ENCODE measurements around the gene MLST8.
"Not testable (repeated sequence)": the region's sequence is repeated elsewhere in the genome, so short reads cannot be mapped to it uniquely, and the experiment has no call there.

MLST8 gene

DNA sequence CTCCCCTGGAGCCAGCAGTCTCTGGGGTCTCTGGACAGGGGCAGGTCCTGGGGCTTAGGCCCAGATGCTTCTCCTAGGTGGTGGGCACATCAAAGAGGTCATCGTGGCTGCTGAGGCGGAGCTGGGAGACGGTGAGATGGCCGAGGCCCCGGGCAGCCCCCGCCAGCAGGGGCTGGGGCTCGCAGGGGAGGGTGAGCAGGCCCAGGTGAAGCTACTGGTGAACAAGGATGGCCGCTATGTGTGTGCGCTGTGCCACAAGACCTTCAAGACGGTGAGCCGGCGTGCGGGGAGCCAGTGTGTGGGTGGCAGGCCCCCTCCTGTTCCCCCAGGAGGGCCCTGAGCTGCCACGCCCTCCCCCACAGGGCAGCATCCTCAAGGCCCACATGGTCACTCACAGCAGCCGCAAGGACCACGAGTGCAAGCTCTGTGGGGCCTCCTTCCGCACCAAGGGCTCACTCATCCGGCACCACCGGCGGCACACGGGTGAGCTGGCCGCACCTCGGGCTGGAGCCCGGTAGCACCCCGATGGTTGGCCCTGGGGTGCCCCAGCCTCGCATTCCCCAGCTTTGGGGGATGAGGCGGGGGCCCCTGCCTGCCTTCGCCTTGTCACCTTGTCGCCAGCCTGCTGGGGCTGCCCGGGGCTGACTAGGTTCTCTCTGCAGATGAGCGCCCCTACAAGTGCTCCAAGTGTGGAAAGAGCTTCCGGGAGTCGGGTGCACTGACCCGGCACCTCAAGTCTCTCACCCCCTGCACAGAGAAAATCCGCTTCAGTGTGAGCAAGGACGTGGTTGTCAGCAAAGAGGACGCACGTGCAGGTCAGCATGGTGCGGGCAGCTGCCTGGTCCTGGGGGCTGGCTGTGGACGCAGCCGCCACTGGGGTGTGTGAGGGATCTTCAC, 27.1 kb downstream of the MLST8 start:
- no peak for DNase-seq

DNA sequence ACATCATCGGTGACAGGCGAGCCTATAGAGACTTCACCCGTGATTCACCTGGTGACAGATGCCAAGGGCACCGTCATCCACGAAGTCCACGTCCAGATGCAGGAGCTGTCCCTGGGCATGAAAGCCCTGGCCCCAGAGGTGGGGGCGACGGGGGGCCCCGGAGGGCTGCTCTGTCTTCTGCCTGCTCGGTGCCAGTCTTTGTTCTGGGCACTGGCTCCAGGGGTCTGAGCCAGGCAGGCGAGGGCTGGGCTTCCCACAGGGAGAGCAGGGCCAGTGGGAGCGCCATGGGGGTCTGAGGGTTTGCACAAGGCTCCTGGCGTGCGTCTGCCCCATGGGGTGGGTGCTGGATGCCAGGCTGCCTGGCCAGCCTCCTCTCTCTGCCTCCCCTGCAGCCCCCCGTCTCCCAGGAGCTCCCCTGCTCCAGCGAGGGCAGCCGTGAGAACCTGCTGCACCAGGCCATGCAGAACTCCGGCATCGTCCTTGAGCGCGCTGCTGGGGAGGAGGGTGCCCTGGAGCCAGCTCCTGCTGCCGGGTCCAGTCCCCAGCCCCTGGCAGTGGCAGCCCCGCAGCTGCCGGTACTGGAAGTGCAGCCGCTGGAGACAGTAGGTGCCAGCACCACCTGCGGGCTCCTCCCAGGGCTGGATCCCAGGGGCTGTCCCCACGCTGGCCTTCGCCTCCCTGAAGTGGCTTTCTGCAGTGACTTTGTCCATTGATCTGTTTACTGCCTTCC, 28.0 kb downstream of the MLST8 start:
- DNase-seq = no peak

DNA sequence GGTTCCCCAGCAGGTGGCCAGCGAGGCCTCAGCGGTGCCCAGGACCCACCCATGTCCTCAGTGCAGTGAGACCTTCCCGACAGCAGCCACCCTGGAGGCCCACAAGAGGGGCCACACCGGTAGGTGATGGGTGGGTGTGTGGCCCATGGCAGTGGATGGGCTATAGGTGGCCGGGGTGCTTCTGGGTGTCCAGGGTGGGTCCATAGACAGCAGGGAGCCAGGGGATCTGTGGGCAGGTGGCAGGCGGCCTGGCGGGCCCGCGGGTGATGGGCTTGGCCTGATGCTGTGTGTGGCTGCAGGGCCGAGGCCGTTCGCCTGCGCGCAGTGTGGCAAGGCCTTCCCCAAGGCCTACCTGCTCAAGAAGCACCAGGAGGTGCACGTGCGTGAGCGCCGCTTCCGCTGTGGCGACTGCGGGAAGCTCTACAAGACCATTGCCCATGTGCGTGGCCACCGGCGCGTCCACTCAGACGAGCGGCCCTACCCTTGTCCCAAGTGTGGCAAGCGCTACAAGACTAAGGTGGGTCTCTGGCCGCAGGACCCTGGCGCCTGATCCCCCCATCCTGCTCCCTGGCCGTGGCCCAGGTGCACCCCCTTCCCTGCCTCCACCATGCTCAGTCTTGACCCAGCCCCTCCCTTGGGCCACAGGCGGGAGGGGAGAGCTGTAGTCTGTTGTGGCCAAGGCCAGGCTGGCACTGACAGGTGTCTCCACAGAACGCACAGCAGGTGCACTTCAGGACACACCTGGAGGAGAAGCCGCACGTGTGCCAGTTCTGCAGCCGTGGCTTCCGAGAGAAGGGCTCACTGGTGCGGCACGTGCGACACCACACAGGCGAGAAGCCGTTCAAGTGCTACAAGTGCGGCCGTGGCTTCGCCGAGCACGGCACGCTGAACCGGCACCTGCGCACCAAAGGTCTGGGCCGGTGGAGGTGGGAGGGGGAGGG, 28.9 kb downstream of the MLST8 start:
- peak; percentile 73 for DNase-seq

DNA sequence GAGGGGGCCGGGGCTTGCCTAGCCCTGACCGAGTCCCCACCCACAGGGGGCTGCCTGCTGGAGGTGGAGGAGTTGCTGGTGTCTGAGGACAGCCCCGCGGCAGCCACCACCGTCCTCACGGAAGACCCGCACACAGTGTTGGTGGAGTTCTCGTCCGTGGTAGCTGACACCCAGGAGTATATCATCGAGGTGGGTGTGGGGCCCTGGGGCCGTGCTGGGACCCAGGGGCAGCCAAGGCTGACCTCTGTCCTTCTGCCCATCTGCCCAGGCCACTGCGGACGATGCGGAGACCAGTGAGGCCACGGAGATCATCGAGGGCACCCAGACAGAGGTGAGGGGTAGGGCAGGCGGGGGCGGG, 29.5 kb downstream of the MLST8 start:
- DNase-seq = no peak

DNA sequence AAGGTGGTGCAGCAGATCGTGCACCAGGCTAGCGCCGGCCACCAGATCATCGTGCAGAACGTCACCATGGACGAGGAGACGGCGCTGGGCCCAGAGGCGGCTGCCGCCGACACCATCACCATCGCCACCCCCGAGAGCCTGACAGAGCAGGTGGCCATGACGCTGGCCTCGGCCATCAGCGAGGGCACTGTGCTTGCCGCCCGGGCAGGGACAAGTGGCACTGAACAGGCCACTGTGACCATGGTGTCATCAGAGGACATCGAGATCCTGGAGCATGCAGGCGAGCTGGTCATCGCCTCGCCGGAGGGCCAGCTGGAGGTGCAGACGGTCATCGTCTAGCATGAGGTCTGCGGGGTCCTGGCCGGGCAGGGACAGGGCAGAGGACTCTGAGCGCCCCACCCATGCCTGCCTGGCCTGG, 30.0 kb downstream of the MLST8 start:
- DNase-seq = no peak

DNA sequence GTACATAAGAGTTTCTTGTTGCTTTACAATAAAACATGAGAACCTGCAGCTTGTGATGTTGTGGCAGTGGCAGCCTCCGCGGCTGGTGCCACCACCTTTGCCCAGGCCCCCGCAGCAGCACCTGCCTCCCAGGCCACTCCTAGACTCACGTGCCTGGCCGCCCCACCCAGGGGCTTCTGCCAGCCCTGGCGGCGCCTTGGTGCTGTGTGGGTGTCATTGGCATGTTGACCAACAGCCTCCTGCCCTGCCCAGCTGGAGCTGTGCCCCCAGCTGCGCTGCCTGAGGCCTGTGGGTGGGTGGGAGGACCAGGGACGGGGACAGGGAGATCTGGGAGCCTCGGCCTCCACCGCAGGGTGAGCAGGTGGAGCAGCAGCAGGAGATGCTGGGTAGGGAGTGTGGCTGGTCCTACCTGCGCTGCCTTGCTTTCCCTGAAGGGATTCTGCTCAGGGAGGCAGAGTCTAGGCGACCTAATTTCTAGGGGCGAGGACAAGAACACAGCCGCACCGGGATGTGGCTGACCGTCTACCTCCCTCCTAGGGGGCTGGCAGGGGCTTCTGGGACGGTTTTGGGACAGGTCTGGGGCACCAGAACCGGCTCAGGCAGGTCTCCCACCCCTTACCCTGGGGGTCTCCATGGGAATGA, 30.6 kb downstream of the MLST8 start:
- no peak for DNase-seq

DNA sequence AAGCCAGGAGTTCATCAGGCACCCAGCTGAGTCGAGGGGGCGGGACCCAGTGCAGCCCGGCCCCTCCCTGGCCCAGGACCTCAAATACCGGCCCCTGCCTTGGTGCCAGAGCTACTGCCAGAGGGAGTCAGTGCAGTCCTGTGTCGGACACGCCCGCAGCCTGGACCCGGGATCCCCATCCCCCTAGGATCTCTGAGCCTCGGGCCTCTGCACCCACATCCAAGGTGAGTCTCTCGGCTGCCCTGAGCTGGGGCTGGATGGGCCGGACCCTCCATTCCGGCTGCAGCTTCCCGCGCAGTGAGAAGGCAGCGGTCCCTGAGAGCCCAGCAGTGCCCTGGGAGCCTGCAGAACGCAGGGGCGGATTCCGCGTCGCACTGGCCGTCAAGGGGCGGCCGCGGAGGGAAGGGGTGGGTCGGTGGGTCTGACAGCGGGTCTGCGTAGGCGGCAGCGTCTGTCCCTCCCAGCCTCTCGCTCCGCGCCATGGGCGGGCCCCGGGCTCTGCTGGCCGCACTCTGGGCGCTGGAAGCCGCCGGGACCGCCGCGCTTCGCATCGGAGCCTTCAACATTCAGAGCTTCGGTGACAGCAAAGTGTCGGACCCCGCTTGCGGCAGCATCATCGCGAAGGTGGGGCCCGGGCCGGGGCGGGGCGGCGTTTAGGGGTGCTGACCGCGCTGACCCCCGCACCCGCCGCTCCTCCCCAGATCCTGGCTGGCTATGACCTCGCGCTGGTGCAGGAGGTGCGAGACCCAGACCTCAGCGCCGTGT, 31.3 kb downstream of the MLST8 start, which contains the start of gene DNASE1L2:
DNASE1L2 (plus strand) TSS at position 108 of the 765 bp plus-strand sequence; CDS start at position 481, 373 bp downstream.
- no peak for DNase-seq

DNA sequence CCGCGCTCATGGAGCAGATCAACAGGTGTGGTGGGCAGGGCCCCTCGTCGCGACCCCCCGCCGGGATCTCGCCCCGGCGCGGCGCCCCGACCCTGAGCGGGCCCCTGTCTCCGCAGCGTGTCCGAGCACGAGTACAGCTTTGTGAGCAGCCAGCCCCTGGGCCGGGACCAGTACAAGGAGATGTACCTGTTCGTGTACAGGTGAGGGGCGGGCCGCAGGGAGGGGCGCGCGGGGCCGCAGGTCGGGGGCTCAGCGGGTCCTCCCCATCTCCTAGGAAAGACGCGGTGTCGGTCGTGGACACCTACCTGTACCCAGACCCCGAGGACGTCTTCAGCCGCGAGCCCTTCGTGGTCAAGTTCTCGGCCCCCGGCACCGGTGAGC, 31.8 kb downstream of the MLST8 start:
- no peak for DNase-seq

DNA sequence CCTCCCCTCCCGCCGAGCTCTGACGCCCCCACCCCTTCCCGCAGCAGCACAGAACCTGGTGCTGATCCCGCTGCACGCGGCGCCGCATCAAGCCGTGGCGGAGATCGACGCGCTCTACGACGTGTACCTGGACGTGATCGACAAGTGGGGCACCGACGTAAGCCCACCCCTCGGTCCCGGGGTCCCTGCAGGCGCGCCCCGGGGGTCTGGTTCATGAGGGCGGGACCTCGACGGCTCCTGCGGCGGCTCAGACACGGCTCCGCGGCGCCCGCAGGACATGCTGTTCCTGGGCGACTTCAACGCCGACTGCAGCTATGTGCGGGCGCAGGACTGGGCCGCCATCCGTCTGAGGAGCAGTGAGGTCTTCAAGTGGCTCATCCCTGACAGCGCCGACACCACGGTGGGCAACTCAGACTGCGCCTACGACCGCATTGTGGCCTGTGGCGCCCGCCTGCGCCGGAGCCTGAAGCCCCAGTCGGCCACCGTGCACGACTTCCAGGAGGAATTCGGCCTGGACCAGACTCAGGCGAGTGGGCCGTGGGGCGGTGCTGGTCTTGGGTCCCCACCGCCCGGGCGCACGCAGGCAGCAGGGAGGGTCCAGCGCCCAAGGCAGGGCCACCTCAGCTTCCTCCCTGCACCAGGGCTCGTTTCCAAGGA, 32.4 kb downstream of the MLST8 start:
- no peak for DNase-seq

DNA sequence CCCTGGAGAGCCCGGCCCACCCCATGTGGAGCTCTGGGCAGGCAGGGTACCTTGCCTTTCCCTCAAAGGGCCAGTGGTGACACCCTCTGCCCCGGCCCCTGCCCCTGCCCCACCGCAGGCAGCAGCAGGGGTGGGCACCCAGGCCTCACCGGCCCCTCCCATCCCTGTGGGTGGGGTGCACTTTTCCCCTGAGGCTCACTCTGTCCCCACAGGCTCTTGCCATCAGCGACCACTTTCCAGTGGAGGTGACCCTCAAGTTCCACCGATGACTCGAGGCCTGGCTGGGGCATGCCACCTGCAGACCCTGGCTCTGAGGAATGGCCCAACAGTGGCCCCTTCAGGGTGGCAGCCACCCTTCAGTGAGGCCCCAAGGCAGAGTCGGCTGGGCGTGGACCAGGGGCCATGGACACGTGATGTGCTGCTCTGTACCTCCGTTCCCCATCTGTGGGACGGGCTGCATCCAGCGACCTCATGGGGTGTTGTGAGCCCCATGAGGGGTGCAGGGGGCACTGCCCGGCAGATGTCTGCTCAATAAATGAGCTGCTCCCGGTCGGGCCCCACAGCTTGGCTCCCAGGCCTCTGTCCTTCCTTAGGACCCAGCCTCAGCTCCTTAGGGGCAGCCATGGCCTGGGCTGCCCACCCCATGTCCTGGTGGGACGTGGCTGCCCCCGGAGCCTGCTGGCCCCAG, 33.0 kb downstream of the MLST8 start:
- no peak for DNase-seq

DNA sequence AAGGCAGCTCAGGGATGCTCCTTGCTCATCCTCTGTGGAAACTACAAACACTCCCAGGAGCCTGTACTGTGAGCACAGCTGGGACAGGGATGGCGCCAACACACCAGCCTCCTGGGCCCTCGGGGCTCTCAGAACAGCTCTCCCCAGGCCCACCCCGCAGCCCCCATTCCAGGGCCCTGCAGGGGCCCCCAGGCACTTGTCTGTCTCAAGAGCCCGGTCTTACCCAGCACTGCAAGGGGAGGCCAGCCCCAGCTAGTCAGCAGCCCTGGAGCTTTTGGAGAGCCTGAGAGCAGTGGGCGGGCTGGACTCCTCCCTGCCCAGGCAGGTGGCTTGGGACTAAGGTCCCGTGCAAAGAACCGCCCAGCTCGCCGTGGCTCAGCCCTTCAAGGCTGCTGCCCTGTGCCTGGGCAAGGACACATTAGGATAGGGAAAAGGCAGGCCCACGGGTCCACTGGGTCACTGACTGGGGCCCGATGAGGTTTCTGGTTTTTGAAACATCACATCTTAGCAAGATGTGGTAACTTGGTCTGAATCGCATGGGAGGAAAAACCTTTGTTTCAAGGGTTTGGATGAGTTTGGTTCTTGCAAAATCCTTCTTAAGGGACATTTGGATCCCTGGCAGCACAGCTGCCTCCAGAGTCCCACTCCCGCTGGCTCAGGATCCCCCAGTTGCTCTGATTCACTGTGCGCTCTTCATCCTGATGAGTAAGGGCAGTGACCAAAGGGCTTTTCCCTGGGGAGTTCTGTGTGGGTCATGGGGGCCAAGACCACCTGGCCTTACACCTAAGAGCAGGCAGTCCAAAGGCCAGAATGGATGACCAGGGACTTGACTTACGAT, 33.8 kb downstream of the MLST8 start:
- no peak for DNase-seq

DNA sequence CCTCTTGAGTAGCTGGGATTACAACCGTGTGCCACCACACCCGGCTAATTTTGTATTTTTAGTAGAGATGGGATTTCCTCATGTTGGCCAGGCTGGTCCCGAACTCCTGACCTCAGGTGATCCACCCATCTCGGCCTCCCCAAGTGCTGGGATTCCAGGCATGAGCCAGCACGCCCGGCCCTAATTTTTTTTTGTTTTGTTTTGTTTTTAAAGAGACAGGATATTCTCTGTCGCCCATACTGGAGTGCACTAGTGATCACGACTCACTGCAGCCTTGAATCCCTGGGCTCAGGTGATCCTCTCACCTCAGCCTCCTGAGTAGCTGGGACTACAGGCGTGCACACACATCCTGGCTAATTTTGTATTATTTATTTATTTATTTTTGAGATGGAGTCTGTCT, 35.1 kb downstream of the MLST8 start:
- not testable (repeated sequence) for DNase-seq

DNA sequence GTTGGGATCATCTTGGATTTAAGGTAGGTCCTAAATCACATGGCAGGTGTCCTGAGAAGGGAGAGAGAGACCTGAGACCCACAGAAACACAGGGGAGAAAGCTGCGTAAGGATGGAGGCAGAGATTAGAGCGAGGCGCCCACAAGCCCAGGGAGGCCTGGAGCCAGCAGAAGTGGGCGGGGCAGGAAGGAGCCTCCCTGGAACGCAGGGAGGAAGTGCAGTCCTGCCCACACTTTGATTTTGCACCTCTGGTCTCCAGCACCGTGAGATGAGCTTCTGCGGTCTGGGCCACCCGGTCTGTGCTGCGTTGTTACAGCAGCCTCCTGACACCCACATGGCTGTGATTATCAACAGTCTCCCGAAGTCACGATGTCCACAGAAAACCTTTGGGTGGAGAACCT, 37.3 kb downstream of the MLST8 start:
- no peak for DNase-seq

DNA sequence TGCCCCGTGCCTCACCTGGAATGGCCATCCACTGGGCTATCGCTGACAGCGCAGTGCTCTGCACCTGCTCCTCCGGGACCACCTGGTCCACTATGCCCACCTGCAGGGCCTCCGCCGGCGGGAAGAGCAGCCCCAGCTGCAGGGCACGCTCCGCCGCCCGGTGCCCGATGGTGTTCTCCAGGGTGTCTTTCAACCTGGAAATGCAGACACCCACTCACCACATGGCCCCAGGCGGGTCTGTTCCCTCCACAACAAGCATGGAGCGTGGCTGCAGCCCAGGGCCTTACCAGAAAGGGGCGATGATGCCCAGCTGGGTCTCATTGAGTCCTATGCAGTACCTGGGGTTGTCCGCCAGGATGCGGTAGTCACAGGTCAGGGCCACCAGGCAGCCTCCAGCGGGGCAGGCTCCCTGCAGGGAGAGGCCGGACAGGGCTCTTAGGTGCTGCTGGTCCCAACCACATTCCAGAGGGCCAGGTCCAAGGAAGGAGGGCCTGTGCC, 37.8 kb downstream of the MLST8 start:
- no peak for DNase-seq

DNA sequence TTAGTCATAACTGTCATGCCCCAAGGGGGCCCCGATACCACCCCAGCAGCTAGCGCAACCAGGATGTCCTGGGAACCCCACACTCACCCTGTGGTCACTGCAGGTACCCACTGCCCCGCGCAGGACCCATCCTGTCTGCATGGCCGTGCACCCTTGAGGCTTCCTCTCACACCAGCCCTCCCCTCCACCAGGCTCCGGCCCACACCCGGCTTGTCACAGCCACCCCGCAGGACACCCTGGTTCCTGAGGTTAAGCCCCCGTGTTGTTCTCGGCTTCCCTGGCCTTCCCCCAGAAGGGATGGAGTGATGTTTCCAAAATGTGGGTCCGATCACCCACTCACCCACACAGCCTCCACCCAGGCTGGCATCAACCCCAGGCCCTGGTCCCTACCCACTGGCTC, 38.5 kb downstream of the MLST8 start:
- DNase-seq = no peak

DNA sequence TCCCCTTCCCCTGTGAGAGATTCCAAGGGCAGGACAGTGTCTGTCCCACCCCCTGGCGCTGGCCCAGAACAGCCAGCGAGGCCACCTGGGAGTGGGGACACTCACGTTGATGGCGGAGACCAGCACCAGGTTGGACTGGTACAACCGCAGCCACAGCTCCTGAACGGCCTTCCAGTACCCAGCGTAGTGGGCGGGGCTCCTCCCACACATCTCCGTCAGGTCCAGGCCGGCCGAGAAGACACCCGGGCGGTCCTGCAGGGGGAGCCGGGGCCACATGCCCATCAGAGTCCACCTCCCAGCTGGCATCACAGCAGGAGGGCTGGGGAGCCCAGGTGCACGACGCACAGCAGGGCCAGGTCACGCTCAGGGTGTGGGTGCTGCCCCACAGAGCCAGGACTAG, 39.0 kb downstream of the MLST8 start:
- no peak for DNase-seq

DNA sequence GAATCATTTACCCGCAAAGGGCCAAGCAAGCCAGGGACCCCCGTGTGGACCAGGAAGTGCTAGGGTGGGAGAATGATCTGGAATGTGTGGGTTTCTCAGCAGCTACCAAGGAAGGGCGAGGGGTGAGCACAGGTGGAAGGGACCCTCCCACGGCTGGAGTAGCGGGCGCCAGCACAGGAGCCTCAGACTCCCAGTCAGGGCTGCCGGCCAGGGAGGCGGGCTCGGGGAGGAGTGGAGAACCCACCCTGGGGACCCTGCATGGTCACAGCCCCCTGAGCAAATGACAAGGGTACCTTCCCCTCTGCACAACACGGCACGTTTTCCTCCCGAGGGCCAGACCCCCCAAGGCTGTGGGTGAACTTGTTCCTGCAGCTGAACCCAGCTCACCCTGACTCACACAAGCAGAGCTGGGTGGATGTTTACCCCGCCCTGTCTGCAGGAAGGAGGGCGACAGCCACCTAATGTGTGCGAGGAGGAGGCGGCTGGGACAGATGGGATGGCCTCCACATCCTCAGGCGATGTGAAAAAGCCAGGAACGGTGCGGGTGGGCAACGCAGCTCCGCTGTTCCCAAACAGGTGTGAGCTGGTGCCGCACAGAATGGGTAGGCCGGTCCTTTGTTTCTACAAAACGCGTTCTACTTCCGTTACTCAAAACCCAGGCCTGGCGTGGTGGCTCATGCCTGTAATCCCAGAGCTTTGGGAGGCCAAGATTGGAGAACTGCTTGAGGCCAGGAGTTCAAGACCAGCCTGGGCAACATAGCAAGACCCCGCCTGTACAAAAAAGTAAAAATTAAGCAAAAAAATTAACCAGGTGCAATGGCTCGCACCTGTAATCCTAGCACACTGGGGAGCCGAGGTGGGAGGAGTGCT, 39.9 kb downstream of the MLST8 start:
- no peak for DNase-seq

DNA sequence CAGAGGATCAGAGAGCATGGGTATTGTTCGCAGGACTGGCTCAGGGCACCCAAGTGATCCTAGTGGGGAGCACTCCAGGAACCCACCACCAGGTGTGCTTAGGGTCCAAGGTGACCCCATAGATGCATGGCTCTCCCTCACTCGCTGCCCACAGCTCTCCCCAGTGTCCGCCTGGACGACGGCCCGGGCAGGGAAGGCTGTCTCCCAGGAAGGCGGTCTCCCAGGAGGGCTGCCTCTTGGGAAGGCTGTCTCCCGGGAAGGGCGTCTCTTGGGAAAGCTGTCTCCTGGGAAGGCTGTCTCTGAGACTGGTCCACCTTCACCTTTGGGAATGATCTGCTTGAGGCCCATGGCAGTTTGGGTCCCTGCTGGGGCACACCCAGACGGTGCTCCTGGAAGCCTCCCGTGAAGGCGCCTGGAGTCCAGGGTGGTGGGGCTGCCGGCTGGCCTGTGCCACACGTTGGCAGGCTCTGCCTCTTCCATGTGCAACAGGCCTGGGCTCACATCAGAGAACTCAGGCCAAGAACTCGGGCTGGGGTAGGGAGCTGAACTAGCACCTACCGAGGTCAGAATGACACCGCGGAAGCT, 41.1 kb downstream of the MLST8 start:
- no peak for DNase-seq

Data from NCI-H345 (cell line).